NCI-H748 (cell line): ENCODE measurements around the gene HOXB9.
A peak's percentile ranks its signal among the peaks of the same experiment; 100 is the strongest.

ENCODE experiments used
- DNase-seq: peaks from one replicate; lab custom pipeline; 2025; ENCODE audit not compliant: unreplicated experiment; lab: John Stamatoyannopoulos, UW

Gene HOXB9

GRCh38 chr17:48612854-48613691, 13.1 kb downstream of the HOXB9 start:
- DNase-seq: peak; percentile 66

- DNase-seq: peak; percentile 57
Observed at GRCh38 chr17:48612456-48612853, 13.7 kb downstream of the HOXB9 start.

GRCh38 chr17:48611681-48612455, 14.3 kb downstream of the HOXB9 start:
- DNase-seq: peak; percentile 81

GRCh38 chr17:48611213-48611612, 14.9 kb downstream of the HOXB9 start:
- DNase-seq: peak; percentile 69

GRCh38 chr17:48610282-48611211, 15.6 kb downstream of the HOXB9 start, which contains the start of gene HOXB7:
Gene HOXB7, minus strand, starts transcription at chr17:48611017. Its CDS starts 99 bp downstream, at chr17:48610918.
- DNase-seq: peak; percentile 77

- peak; percentile 70 for DNase-seq
Observed at GRCh38 chr17:48609759-48610281, 16.3 kb downstream of the HOXB9 start.

GRCh38 chr17:48609033-48609432, 17.1 kb downstream of the HOXB9 start:
- DNase-seq: no peak

- no peak for DNase-seq
Observed at GRCh38 chr17:48608494-48608834, 17.7 kb downstream of the HOXB9 start.

- no peak for DNase-seq
Observed at GRCh38 chr17:48606892-48607614, 19.1 kb downstream of the HOXB9 start.

- no peak for DNase-seq
Observed at GRCh38 chr17:48605991-48606891, 19.9 kb downstream of the HOXB9 start.

- DNase-seq: no peak
Observed at GRCh38 chr17:48605409-48605919, 20.7 kb downstream of the HOXB9 start.

GRCh38 chr17:48604770-48605329, 21.3 kb downstream of the HOXB9 start, which contains the start of gene HOXB6:
Gene HOXB6, minus strand, starts transcription at chr17:48604986. Its CDS starts 6,836 bp downstream, at chr17:48598150.
- no peak for DNase-seq

- peak; percentile 10 for DNase-seq
Observed at GRCh38 chr17:48603959-48604769, 22.0 kb downstream of the HOXB9 start.

GRCh38 chr17:48601539-48602425, 24.4 kb downstream of the HOXB9 start:
- no peak for DNase-seq

GRCh38 chr17:48601207-48601538, 25.0 kb downstream of the HOXB9 start:
- DNase-seq: no peak

GRCh38 chr17:48600244-48601098, 25.7 kb downstream of the HOXB9 start:
- DNase-seq: peak; percentile 42
